ENCODE results near the gene MPV17L. TPM values are rescaled to one million over a fixed set of nuclear protein-coding genes. Genes with fewer than 3 reads are reported as not detected.

Gene MPV17L
- 11.3 TPM for total RNA-seq

DNA sequence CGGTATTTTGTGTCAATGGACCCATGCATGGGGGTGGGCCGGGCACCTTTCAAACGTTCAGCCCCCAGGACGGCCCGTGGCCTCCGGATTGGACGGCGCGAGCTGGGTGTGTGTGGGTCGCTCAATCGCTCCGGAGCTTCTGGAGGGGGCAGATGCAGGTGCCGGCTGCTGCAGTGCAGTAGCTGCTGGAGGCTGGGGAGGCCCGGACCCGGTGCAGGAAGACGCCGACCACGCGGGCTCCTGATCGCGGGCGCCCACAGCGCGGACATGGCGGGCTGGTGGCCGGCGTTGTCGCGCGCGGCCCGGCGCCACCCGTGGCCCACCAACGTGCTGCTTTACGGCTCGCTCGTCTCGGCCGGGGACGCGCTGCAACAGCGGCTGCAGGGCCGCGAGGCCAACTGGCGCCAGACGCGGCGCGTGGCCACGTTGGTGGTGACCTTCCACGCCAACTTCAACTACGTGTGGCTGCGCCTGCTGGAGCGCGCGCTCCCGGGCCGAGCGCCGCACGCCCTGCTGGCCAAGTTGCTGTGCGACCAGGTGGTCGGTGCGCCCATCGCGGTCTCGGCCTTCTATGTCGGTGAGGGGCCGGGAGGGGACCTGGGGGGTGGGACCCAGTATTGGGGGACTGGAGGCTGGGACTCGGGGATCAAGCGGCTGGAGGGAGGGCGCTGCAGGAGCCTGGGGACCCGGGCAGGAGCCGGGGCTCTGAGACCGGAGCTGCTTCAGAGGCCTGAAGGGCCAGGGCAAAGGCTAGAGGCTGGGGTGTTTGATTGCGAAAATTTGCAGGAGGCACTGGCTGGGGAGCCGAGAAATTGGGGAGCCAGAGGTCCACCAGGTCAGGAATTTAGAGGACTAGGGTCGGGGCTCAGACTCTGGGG lies at the start of gene MPV17L:
Gene MPV17L (plus strand): TSS at position 124 of the 878 bp plus-strand sequence. CDS start 144 bp downstream, at position 268.

DNA sequence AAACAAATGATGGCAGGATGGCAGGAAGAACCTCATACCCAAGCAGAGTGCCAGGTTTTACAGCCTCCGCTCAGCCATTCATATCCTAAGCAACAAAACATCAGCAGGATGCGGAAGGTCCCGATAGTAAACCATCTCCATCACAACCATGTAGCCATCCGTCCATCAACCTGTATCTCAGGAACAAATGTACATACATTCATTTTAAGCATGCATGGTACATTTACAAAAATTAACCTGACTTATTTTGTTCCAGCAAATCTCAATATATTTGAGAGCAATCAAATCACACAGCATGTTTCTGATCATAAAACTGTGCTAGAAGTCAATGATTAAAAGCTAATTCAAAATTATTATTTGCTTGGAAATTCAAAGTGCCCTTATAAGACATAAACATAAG lies 17.4 kb upstream of the MPV17L start, which contains the start of gene NPIPA5:
Gene NPIPA5 (minus strand): TSS at position 101 of the 400 bp plus-strand sequence. CDS start 0 bp downstream, at position 101.

DNA sequence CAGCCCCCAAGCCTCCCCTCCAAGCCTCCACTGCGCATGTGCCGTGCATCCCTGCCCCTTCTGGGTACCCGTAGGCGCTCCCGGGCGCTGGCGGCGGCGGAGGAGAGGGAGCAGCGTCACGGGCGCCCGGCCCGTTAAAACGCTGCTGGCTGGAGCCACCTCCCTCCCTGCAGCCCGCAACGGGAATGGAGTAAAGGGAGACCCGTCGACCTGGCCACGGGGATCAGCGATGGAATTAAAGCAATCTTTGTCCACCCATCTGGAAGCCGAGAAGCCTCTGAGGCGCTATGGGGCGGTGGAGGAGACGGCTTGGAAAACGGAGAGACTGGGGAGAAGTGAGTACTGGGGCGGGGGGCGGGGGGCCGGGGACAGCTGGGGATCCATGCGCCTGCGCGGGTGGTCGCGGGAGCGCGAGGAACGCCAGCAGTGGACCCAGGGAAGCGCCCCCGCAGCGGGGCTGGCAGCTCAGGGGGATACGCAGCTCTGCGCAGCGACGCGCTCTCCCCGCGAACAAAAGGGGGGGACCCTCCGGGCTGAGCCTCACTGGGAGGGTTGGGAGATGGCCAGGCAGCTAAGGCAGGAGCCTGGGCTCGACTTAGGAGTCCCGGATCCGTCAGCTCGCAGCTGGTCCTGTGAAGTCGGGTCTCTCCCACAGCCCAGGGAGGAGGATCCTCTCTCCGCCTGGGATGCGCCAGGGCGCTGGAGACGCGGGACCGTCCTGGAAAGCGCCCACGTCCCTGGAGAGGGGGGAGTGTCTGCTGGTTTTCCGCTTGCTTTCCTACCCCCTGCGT lies 39.1 kb downstream of the MPV17L start, which contains the start of gene BMERB1:
Gene BMERB1 (plus strand): TSS at position 164 of the 791 bp plus-strand sequence. CDS start 66 bp downstream, at position 230.

Other genes with a start within 250 kb of the MPV17L start
- gene NPIPA5, start 17.5 kb upstream of the MPV17L start, total RNA-seq, result 8.1 TPM
- 108 TPM for gene BMERB1, start 38.8 kb downstream of the MPV17L start, total RNA-seq
- 64.5 TPM for gene MARF1, start 247.4 kb downstream of the MPV17L start, total RNA-seq